GM21723 (cell line): Measurements from ENCODE around the gene PLEKHA5.

Experiments used
- ATAC-seq: cut with Tn5 transposase; IDR thresholded peaks from one replicate; pipeline ENCODE4 v1.9.1; 2021; ENCODE audit warnings: mild to moderate bottlenecking, moderate library complexity; ENCODE audit not compliant: unreplicated experiment

PLEKHA5 gene

DNA sequence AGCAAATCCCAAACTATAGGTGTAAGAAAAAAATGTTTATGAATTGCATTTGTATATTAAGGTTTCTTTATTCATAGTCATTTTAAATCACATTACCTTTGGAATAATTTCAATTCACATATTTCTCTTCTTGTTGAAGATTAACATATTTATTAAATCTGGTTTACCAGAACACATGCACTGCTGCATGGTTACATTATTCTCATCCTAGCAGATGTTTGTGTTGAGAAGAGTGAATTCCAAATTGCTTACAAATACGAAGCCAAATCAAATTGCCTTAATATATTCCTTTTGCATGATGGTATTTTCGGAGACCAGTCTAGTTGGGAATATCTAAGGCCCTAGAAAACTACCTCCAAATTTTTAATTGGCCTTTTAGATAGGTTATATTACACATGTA is 130.6 kb downstream of the PLEKHA5 start:
- ATAC-seq = no peak

DNA sequence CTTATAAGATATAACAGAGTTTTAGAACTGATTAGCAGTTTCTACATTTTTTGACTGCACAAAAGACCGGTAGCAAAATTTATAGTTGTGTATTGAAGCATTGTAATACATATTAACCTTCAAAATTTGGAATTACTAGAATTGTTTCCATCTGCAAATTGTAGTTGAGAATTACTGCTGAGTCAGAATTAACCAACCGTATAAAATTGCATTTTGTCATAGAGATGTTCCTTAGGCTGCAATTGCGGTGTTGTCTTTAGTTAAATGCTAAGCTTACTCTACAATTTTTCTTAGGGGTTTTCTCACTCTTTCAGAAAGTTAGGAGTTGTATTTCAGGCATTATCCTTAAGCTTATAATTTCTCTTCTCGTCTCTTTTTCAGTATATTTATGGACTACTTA is 132.2 kb downstream of the PLEKHA5 start:
- ATAC-seq = no peak

DNA sequence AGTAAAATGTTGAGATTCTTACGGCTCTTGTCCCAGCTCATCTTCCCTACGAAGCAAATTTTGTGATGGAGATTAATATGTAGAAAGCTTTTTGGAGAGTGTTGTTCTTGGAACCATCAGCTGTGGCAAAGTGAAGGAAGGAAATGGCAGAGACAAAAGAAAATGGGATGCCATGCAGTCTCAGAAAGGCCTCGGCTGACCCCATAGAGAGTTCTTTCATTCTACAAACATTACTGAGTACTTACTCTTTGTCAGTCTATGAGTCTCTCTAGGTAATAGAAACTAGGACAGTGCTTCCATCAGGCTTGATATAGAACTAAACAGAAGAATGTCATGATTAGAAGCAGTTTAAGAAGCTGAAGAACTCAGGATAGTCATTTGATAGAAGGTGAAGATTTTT is 134.1 kb downstream of the PLEKHA5 start:
- ATAC-seq = no peak

DNA sequence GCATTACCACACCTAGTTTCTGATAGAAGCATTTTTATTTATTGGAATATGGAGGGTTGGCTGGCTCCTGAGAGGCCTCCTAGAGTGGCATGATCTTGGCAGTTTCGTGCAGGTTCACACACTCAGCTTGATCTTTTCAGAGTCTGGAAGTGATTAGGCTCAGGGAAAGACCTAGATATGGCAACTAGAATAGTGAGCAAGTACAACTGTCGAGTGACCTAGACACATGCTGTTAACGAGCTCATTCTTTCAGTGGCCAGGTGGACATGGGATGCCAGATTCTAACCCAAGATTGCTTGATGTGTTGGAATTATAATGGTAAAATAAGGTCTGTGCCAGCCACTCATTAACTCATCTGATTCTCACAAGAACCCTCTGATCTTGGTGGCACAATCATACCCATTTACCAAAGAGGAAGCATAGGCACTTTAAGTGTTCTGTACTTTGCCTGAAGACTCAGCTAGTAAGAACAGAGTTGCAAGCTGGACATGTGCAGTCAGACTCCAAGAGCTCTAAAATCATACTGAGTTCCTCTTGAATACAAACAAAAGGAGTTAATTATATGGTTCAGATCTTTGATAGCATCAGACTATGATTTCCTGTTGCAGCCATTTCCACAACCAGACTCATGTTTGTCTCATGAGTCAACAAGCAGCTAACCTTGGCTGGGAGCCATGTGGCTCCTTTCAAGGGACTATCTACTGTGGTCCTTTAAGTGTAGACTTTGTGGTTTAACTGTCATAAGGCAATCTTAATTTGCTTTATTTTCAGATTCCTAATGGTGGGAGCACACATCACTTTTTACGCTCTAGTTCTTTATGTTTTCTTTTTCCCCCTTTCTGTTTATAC is 144.2 kb downstream of the PLEKHA5 start:
- no peak for ATAC-seq

DNA sequence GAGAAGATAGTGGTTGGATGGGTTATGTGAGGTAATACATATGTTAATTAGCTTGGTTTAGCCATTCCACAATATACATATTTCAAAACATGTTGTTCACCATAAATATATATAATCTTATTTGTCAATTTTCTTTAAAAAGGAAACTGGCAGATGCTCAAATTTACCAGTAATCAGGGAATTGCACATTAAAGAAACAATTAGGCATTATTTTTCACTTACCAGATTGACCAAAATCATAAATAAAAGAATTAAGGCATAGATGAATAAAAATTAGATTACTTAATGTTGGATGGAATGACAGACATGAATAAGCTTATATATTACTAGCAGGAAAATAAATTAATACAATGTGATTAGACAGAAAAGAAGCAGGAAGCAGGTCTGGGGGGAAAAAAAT is 147.2 kb downstream of the PLEKHA5 start:
- no peak for ATAC-seq

DNA sequence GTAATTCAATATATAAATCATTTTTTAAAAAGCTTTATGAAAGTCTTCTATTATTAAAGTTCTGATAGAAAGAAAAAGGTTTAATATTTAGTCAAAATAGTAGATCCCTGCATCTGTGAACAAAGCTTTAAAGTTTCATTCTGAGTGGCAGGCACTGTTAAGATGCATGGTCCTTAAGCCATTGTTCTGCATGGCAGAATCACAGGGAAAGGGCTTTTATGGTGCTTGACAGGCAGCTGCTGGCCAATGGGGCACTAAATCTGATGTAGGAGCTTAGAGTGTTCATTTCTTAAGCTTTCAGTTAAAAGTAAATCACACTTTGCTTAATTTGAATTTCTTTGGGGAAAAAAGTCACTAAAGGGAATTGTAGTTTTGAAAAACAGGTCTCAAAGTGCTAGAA is 148.2 kb downstream of the PLEKHA5 start:
- no peak for ATAC-seq

DNA sequence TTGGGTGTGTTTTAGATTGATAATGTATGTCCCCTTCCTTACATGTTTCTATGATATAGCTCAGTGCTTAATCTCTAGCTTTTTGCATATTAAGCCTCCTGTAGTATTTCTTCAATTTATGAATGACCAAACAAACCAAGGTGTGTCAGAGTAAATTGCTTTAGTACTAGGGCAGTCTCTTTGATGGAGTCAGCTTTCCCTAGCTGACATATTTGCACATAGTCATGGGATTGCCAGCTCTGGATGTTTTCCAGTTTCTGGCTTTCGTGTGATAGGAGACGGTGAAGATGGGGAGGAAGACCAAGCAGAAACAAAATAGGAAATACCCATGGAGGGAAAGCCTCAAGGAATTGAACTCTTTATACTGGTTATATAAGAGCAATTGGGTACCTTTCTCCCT is 148.9 kb downstream of the PLEKHA5 start:
- no peak for ATAC-seq

DNA sequence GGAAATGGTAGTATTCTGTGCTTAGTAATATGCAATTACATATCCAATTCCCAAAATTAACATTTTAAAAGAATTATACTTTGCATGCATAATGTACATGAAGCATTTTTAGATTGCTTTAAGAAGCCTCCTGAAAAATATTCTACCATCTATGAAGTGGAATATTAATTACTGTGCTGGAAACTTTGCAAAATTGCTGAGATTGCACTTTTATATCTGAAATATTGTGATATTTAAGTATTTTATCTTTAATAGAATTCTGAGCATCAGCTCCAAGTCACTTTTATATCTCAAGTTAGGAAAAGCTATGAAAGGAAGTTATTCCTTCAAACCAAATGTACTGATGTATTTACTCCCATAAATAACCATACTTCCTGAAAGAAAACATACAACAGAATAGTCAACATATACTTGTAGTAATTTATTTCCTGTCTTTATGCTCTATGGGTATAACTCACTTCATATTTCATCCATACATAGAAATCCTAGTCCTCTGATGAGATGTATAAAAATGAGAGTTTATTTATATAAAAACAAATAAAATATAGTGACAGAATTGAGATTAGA is 152.7 kb downstream of the PLEKHA5 start:
- no peak for ATAC-seq

DNA sequence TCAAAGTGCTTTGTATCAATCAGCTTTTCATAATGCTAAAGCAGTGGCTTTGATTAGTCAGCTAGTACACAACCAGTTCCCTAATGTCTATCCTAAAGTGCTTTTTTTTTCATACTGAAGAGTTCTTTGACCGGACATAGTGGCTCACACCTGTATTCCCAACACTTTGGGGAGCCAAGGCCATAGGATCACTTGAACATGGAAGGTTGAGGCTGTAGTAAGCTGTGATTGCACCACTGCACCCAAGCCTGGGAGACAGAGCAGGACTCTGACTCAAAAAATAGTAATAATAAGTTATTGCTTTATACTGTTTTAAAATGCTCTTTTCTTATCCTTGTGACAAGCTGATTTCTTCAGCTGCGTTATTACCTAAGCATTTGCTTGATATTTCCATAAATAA is 155.1 kb downstream of the PLEKHA5 start:
- no peak for ATAC-seq

DNA sequence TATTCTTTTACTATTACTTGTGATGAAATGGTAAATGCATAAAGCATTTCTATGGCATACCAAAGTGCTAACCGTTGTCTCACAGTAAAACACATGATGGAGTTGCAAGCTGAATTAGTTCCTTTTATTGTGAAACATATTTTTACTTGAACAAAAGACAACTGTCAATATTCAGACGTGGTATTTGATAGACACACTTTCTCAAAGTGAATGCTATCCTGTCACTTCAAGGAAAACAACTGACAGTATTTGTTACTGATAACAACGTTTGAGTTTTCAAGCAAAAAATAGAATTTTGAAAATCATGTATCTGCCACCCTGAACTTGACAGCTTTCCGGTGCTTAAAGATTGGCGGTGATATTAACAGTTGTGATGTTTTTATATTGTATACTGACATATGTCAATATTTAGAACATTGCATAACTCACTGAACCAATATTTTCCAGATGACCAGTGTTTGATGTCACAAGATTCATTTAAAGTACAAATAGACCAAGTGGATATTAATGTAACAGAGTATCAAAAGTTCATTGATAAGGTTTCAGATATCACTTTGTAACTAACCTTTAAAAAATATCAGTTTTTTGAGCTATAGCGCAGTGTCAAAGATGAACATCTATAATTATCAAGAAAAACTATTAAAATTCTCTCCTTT is 156.4 kb downstream of the PLEKHA5 start:
- no peak for ATAC-seq

DNA sequence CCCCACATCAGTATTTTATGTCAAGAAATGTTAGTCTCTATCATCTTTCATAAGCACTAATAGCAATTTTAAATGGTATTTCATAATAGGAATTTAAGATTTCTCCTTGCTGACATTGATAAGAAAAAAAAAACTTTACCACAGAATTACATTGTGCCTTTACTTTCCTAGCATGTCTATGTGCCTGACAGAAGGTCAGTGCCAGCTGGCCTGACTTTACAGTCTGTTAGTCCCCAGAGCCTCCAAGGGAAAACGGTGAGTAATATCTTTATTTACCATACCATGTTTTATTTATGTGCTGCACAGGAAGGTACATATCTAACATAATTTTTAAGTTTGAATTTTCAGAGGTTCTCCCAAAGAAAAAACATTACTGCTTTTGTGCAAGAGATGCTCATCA is 157.8 kb downstream of the PLEKHA5 start:
- ATAC-seq = no peak

DNA sequence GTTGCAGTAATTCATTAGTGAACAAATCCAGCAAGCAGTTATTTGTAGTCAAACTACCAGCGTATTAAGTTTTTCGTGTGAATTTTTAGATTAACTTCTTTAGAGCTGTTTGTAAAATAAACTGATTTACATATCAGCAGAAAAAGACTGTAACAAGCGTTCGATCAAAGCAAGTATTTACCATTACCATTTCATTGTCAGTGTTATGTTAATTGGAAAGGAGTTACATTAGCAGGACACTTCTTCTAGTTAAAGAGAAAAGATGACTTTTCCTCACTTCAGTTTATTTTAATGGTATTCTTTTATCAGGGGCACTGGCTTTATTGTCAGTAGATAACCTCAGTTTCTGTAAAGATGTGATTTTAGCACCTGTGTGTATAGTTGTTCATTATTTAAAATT is 158.6 kb downstream of the PLEKHA5 start:
- no peak for ATAC-seq

DNA sequence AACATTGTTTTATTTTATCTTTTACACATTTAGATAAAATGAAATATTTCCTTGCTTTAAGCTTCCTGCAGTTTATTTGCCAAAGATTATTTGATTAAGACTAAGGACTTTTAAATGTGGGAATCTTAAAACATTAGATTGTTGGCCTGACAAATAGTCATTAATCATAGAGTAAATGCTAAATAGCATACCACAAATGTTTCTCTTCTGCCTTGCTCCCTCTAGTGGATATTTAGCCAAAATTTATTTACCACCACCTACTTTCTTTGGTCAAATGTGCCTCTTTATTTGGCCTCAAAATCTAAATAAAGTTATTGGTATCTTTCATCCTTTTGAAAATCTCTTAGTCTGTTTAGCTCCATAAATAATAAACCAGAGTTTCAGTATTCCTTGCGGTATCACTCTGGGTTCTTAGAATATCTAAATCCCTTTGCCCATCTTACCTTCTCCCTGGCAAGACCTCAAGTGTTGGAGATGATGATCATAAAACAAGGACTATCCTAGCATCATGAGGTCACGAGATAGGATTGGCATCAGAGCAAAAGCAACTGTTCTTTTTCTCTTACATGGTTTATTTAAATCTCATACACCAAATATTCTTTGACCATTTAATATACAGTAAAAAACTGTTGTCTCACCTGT is 159.2 kb downstream of the PLEKHA5 start:
- ATAC-seq = no peak

DNA sequence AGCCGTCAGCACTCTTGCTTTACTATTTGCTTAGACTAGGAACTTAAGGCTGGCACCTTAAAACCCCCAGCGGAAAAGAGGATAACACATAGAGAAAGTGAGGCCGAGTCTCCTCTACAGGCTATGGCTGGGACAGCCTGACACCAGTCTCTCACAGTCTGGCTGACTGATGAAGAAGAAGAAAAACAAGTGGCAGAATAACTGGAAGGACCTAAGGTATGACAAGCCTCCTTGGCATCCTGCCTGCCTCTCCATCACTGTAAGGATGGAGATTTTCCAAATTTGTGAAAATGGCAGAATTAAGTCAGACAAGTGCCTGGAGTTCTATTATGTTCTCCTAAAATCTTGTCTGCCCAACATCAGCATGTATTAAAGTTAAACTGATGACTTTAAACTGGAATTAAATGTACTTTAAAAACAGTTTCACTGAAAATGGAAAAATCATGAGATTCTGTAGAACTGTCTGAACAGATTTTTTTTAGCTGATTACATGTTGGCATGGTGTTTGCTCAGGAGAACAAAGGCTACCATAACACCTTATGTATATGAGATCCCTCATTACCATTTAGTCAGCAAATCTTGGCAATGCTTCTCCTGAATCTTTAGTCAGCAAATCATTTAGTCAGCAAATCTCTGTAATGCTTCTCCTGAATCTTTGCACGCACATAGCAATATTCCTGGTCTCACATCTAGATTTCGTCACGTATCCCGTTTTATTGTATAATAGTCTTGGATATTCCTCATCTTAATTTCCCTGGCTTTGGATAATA is 169.5 kb downstream of the PLEKHA5 start:
- no peak for ATAC-seq

DNA sequence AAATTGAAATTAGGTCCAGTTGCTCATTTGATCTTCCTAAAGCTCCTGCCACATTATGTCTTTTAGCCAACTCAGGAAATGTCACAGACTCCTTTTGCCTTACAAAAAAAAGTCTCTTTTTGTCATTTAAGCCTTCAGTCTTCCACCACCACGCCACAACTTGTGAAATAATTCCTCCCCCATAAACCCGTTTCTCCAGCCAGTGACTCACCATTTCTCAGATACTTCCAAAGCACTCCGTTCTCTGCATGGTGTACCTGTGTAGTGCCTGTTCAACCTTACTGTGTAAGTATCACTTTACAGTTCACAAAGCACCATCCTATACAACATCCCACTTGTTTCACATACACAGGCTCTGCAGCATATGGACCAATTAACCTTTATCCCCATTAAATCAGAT is 170.2 kb downstream of the PLEKHA5 start:
- no peak for ATAC-seq

DNA sequence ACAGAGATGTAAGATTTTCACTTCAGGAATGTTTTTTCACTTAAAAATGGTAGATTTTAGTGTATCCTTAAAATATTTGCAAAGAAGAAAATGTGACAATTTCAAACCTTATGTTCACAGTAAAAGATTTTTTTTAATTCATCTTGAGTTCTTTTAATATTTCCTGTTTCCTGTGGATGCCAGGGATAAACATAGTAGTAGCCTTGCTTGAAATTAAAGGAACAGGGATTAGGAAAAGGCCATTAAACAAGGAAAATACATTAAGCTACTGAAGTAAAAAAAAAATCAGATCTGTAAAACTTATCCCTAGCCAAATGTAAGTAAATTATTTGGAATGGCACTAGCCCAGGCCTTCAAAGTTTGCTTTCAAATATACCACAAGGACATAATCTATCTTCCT is 171.7 kb downstream of the PLEKHA5 start:
- no peak for ATAC-seq

DNA sequence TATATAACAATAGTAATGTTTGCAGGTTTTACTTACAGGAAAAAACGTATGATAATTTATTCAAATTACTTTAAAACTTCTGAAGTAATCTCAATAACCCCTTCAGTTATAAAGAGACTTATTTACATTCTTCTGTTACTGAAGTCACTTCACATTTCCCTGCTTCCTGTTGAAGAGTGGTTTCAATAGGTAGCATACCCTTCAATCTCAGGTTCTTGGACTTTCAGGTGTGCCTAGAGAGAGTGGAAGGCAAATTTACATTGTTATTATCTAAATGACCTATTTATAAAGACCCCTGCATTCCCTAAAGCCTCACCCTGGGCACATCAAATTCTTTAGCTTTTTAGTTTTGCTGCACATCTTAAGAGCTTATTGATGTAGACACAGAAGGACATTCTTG is 172.2 kb downstream of the PLEKHA5 start:
- ATAC-seq = no peak

DNA sequence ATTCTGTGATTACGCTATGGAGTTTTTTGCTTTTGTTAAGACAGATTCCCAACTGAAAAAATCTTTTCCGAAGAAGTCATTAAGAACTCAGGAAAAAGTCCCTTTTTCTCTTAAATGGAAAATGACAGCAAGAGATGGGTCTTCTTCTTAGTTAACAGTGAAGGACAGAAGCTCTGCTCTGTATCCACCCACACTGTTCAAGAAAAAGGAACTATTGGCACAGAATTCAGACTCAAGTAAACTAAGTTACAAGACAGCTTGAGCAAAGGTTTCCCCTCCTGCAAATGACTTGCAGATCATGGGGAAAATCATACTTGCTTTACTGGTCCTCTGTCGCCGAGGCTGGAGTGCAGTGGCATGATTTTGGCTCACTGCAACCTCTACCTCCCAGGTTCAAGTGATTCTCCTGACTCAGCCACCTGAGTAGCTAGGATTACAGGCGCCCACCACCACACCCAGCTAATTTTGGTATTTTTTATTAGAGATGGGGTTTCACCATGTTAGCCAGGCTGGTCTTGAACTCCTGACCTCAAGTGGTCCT is 172.6 kb downstream of the PLEKHA5 start:
- ATAC-seq = no peak

DNA sequence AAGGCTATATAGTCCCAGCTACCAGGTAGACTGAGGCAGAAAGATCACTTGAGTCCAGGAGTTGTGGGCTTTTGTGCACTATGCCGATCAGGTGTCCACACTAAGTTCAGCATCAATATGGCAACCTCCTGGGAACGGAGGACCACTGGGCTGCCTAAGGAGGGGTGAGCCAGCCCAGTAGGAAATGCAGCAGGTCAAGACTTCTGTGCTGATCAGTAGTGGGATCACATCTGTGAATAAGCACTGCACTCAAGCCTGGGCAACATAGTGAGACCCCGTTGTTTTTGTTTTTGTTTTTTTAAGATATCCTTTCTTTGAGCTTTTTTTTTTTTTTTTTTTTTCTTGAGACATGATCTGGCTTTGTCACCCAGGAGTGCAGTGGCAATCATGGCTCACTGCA is 174.0 kb downstream of the PLEKHA5 start:
- ATAC-seq = no peak

DNA sequence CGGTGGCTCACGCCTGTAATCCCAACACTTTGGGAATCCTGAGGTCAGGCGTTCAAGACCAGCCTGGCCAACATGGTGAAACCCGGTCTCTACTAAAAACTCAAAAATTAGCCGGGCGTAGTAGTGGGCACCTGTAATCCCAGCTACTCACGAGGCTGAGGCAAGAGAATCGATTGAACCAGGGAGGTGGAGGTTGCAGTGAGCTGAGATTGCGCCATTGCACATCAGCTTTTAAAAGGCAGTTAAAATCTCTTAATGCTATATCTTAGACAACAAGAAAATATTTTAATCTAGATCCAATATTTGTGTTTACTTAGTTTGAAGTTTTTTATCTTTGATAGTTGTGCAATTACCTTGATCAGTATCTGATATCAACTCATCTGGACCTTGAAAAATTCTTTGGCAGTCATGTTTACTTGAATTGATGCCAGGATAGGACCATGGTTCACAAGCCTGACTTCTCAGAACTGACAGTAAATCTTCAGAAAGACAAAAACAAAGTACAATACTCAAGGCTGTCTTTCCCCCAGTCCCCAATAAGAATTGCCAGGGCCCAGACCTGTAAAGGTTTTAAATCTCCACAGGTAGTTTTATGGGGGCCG is 174.7 kb downstream of the PLEKHA5 start:
- no peak for ATAC-seq
